Mucosa of stomach (tissue), 1 donor: ENCODE results near the gene LGR4.
A peak's percentile ranks its signal among the peaks of the same experiment; 100 is the strongest.

Experiments used
- H3K27me3 ChIP-seq: one replicate; pipeline ENCODE4 v1.7.0; 2013; ENCODE audit warnings: mild to moderate bottlenecking, low read length; ENCODE audit not compliant: control insufficient read depth, insufficient read depth
- H3K36me3 ChIP-seq: one replicate; pipeline ENCODE4 v1.7.0; 2013; ENCODE audit warnings: low read length; ENCODE audit not compliant: control insufficient read depth, insufficient read depth
- H3K4me1 ChIP-seq: one replicate; pipeline ENCODE4 v1.7.0; 2013; ENCODE audit warnings: mild to moderate bottlenecking, low read length; ENCODE audit not compliant: control insufficient read depth, insufficient read depth
- H3K4me3 ChIP-seq: one replicate; pipeline ENCODE4 v1.7.0; 2013; ENCODE audit warnings: low read length
- H3K9ac ChIP-seq: one replicate; pipeline ENCODE4 v1.7.0; 2013; ENCODE audit warnings: mild to moderate bottlenecking, low read length, moderate library complexity
- H3K9me3 ChIP-seq: one replicate; pipeline ENCODE4 v1.7.0; 2013; ENCODE audit warnings: mild to moderate bottlenecking, low read length, moderate library complexity; ENCODE audit not compliant: control insufficient read depth
- donor health status: Pancreatic carcinoma.

The LGR4 gene

GRCh38 chr11:27482793-27483192, 10.2 kb upstream of the LGR4 start:
- Histone ChIP-seq H3K4me3 (no peak overlapping the region), H3K9me3 (no peaks in the 10 kb centered on the region), H3K36me3 (no peaks in the 10 kb centered on the region), H3K4me1 (no peaks in the 10 kb centered on the region), H3K9ac (no peak overlapping the region), H3K27me3 (no peaks in the 10 kb centered on the region)

GRCh38 chr11:27481992-27482391, 9.4 kb upstream of the LGR4 start:
- no peaks in the 10 kb centered on the region for H3K4me1 ChIP-seq
- no peaks in the 10 kb centered on the region for H3K27me3 ChIP-seq
- no peaks in the 10 kb centered on the region for H3K36me3 ChIP-seq
- no peak overlapping the region for H3K9ac ChIP-seq
- H3K9me3 ChIP-seq, result no peaks in the 10 kb centered on the region
- no peak overlapping the region for H3K4me3 ChIP-seq

- no peaks in the 10 kb centered on the region for H3K9me3 ChIP-seq
- H3K36me3 ChIP-seq, result no peaks in the 10 kb centered on the region
- no peak overlapping the region for H3K9ac ChIP-seq
- no peaks in the 10 kb centered on the region for H3K4me1 ChIP-seq
- no peak overlapping the region for H3K4me3 ChIP-seq
- no peaks in the 10 kb centered on the region for H3K27me3 ChIP-seq
Observed at GRCh38 chr11:27477831-27478230, 5.2 kb upstream of the LGR4 start.

GRCh38 chr11:27477243-27477642, 4.7 kb upstream of the LGR4 start:
- H3K9me3 ChIP-seq, result no peaks in the 10 kb centered on the region
- H3K27me3 ChIP-seq, result no peaks in the 10 kb centered on the region
- H3K4me3 ChIP-seq, result no peak overlapping the region
- no peak overlapping the region for H3K9ac ChIP-seq
- no peaks in the 10 kb centered on the region for H3K4me1 ChIP-seq
- no peaks in the 10 kb centered on the region for H3K36me3 ChIP-seq

- no peaks in the 10 kb centered on the region for H3K27me3 ChIP-seq
Observed at GRCh38 chr11:27475622-27476021, 3.0 kb upstream of the LGR4 start.

GRCh38 chr11:27473017-27473406, 422 bp upstream of the LGR4 start:
- H3K27me3 ChIP-seq, result no peaks in the 10 kb centered on the region
- peak overlapping the region; percentile 10 for H3K9ac ChIP-seq

More at GRCh38 chr11:27475622-27476021, 3.0 kb upstream of the LGR4 start:
- Histone ChIP-seq H3K9me3 (no peaks in the 10 kb centered on the region), H3K4me3 (no peak overlapping the region), H3K4me1 (no peaks in the 10 kb centered on the region), H3K36me3 (no peaks in the 10 kb centered on the region), H3K9ac (no peak overlapping the region)

GRCh38 chr11:27471589-27472397, 797 bp downstream of the LGR4 start:
- H3K27me3 ChIP-seq, result no peaks in the 10 kb centered on the region
- peak overlapping the region; percentile 78 for H3K9ac ChIP-seq
- H3K4me1 ChIP-seq, result peaks cover 11% of the 10 kb centered on the region
- H3K9me3 ChIP-seq, result no peaks in the 10 kb centered on the region
- H3K36me3 ChIP-seq, result no peaks in the 10 kb centered on the region
- peak overlapping the region; percentile 87 for H3K4me3 ChIP-seq

More at GRCh38 chr11:27473017-27473406, 422 bp upstream of the LGR4 start:
- peaks cover 7% of the 10 kb centered on the region for H3K4me1 ChIP-seq
- H3K4me3 ChIP-seq, result no peak overlapping the region
- no peaks in the 10 kb centered on the region for H3K36me3 ChIP-seq
- H3K9me3 ChIP-seq, result no peaks in the 10 kb centered on the region

- Histone ChIP-seq H3K9me3 (no peaks in the 10 kb centered on the region), H3K4me3 (peak overlapping the region; percentile 87), H3K27me3 (no peaks in the 10 kb centered on the region), H3K36me3 (no peaks in the 10 kb centered on the region), H3K9ac (peak overlapping the region; percentile 78), H3K4me1 (peaks cover 11% of the 10 kb centered on the region)
Observed at GRCh38 chr11:27470826-27471588, 1.6 kb downstream of the LGR4 start.

- H3K9ac ChIP-seq, result peak overlapping the region; percentile 78
- no peaks in the 10 kb centered on the region for H3K36me3 ChIP-seq
- H3K4me1 ChIP-seq, result peaks cover 11% of the 10 kb centered on the region
- H3K4me3 ChIP-seq, result peak overlapping the region; percentile 23
- no peaks in the 10 kb centered on the region for H3K27me3 ChIP-seq
- no peaks in the 10 kb centered on the region for H3K9me3 ChIP-seq
Observed at GRCh38 chr11:27470166-27470565, 2.4 kb downstream of the LGR4 start.

GRCh38 chr11:27468995-27469695, 3.4 kb downstream of the LGR4 start:
- Histone ChIP-seq H3K9me3 (no peaks in the 10 kb centered on the region), H3K4me1 (peaks cover 16% of the 10 kb centered on the region), H3K9ac (peak overlapping the region; percentile 78), H3K36me3 (no peaks in the 10 kb centered on the region), H3K4me3 (peak overlapping the region; percentile 23), H3K27me3 (no peaks in the 10 kb centered on the region)

- H3K9me3 ChIP-seq, result no peaks in the 10 kb centered on the region
- H3K36me3 ChIP-seq, result no peaks in the 10 kb centered on the region
- no peaks in the 10 kb centered on the region for H3K27me3 ChIP-seq
- H3K4me3 ChIP-seq, result no peak overlapping the region
- peaks cover 21% of the 10 kb centered on the region for H3K4me1 ChIP-seq
- H3K9ac ChIP-seq, result peak overlapping the region; percentile 78
Observed at GRCh38 chr11:27468209-27468994, 4.2 kb downstream of the LGR4 start.
